ENCODE measurements around the gene IRAG1. TPM values are rescaled to one million over a fixed set of nuclear protein-coding genes. Genes with fewer than 3 reads are reported as not detected.

Gene IRAG1
- total RNA-seq, 1 donor from 2014 or later, result 6.1 TPM

DNA sequence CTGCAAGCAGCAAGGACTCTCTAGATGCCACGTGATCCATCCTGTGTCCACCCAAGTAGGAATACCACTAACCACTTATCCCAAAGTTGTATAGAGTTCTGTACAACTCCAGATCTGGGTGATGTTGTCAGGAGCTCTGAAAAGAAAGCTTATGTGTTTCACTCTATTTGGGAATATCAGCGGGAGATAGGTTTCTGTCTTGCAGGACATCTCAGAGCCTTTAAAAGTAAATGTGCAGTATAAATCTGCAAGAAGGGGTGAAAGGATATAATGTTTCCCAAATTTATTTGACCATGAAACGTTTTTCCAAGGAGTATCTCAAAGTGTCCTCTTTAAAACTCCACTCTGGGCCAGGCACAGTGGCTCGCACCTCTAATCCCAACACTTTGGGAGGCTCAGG, 13.9 kb downstream of the IRAG1 start:
- H3K4me3 Mint-ChIP-seq, result no peak overlapping the region
- no peaks in the 10 kb centered on the region for H3K27me3 Mint-ChIP-seq (ENCODE audit: low read depth)
- peaks cover 2% of the 10 kb centered on the region for H3K9me3 Mint-ChIP-seq
- no peak for DNase-seq (ENCODE audit: low read depth, low spot score)
- H3K4me1 Mint-ChIP-seq, result peaks cover 3% of the 10 kb centered on the region
- TF ChIP-seq CTCF (conservative IDR thresholded peaks at IDR 0.05), result no peak
- H3K27ac Mint-ChIP-seq (ENCODE audit: unreplicated experiment), result no peak overlapping the region
- H3K36me3 Mint-ChIP-seq (ENCODE audit: low read depth), result no peaks in the 10 kb centered on the region

DNA sequence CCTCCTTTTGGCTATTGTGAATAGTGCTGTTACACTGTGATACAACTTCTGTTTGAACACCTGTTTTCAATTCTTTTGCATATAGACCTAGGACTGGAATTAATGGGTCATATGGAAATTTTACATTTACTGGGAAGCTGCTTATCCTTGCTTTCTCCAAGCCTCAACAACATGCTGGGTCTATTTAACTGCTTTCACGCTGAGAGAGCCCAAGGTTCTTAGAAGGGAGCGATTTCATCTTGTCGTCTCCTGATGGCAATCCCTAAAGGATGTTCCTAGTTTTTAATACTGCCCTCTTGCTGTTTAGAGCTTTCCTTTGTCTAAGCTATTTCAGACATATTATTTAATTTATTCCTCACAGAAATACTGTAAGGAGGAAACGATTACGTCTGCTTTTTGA, 15.5 kb downstream of the IRAG1 start:
- Mint-ChIP-seq H3K4me3 (no peak overlapping the region), H3K27ac (ENCODE audit: unreplicated experiment) (no peak overlapping the region), H3K36me3 (ENCODE audit: low read depth) (no peaks in the 10 kb centered on the region), H3K27me3 (ENCODE audit: low read depth) (no peaks in the 10 kb centered on the region), H3K4me1 (peaks cover 3% of the 10 kb centered on the region), H3K9me3 (peaks cover 2% of the 10 kb centered on the region)
- no peak for TF ChIP-seq CTCF (conservative IDR thresholded peaks at IDR 0.05)
- DNase-seq (ENCODE audit: low read depth, low spot score), result no peak

- peaks cover 2% of the 10 kb centered on the region for H3K9me3 Mint-ChIP-seq
- no peak overlapping the region for H3K27ac Mint-ChIP-seq (ENCODE audit: unreplicated experiment)
- H3K4me3 Mint-ChIP-seq, result no peak overlapping the region
- DNase-seq (ENCODE audit: low read depth, low spot score), result no peak
- no peaks in the 10 kb centered on the region for H3K36me3 Mint-ChIP-seq (ENCODE audit: low read depth)
- TF ChIP-seq CTCF (conservative IDR thresholded peaks at IDR 0.05), result no peak
- no peaks in the 10 kb centered on the region for H3K27me3 Mint-ChIP-seq (ENCODE audit: low read depth)
- peaks cover 3% of the 10 kb centered on the region for H3K4me1 Mint-ChIP-seq
Measured at GRCh38 chr11:10676919-10677318, 16.6 kb downstream of the IRAG1 start.

GRCh38 chr11:10674911-10675440, 18.6 kb downstream of the IRAG1 start:
- no peak for TF ChIP-seq CTCF (conservative IDR thresholded peaks at IDR 0.05)
- peaks cover 3% of the 10 kb centered on the region for H3K4me1 Mint-ChIP-seq
- DNase-seq (ENCODE audit: low read depth, low spot score), result no peak
- no peaks in the 10 kb centered on the region for H3K27me3 Mint-ChIP-seq (ENCODE audit: low read depth)
- no peak overlapping the region for H3K27ac Mint-ChIP-seq (ENCODE audit: unreplicated experiment)
- H3K36me3 Mint-ChIP-seq (ENCODE audit: low read depth), result no peaks in the 10 kb centered on the region
- H3K4me3 Mint-ChIP-seq, result no peak overlapping the region
- peaks cover 2% of the 10 kb centered on the region for H3K9me3 Mint-ChIP-seq

DNA sequence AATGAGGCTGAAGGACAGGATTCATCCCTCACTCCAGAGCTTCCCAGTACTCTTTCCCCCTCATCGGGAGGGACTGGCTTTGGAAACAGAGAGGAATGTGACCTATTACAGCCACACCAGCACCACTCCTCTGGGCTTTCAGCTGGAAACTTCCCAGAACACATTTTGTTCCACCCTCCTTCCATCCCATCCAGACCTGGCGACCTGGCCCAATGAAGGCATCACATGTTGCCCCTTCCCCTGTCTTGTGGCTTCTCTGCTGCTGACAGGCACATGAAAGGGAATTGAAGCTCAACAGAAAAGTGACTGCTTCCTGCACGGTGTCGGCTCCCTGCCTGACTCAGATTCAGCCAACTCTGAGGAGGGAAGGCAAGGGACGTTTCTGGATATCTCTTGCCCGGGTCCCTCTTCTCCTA, 19.1 kb downstream of the IRAG1 start:
- H3K4me3 Mint-ChIP-seq, result no peak overlapping the region

More for the DNA sequence above, 19.1 kb downstream of the IRAG1 start:
- H3K9me3 Mint-ChIP-seq, result peaks cover 2% of the 10 kb centered on the region
- H3K36me3 Mint-ChIP-seq (ENCODE audit: low read depth), result no peaks in the 10 kb centered on the region
- peaks cover 3% of the 10 kb centered on the region for H3K4me1 Mint-ChIP-seq
- DNase-seq (ENCODE audit: low read depth, low spot score), result no peak
- no peaks in the 10 kb centered on the region for H3K27me3 Mint-ChIP-seq (ENCODE audit: low read depth)
- H3K27ac Mint-ChIP-seq (ENCODE audit: unreplicated experiment), result no peak overlapping the region
- TF ChIP-seq CTCF (conservative IDR thresholded peaks at IDR 0.05), result no peak
